H9 (cell line): ENCODE measurements around the gene TERT. TPM values are rescaled to one million over a fixed set of nuclear protein-coding genes. Genes with fewer than 3 reads are reported as not detected.

Experiments
- DNase-seq: peaks from one replicate; pipeline ENCODE4 v3.0.0-alpha.2; 2017
- H2AFZ ChIP-seq: one replicate; pipeline ENCODE4 v1.6.1; 2013; ENCODE audit warnings: mild to moderate bottlenecking, low read length, control low read depth, moderate library complexity
- H2AK5ac ChIP-seq: 2 replicates; pipeline ENCODE4 v1.6.1; 2013; ENCODE audit warnings: low read length, control low read depth, mixed read lengths; ENCODE audit not compliant: insufficient read length
- H2BK120ac ChIP-seq: one replicate; pipeline ENCODE4 v1.6.1; 2013; ENCODE audit warnings: low read depth, mild to moderate bottlenecking, low read length, control low read depth, inconsistent platforms; ENCODE audit not compliant: poor library complexity, severe bottlenecking
- H2BK12ac ChIP-seq: 2 replicates; pipeline ENCODE4 v1.6.1; 2013; ENCODE audit warnings: low read length, control low read depth, mixed read lengths, low read depth; ENCODE audit not compliant: insufficient read length
- H2BK15ac ChIP-seq: 2 replicates; pipeline ENCODE4 v1.6.1; 2013; ENCODE audit warnings: low read depth, low read length, control low read depth
- H2BK20ac ChIP-seq: one replicate; pipeline ENCODE4 v1.6.1; 2013; ENCODE audit warnings: low read depth, mild to moderate bottlenecking, low read length, control low read depth, inconsistent platforms; ENCODE audit not compliant: poor library complexity, severe bottlenecking
- H2BK5ac ChIP-seq: 2 replicates; pipeline ENCODE4 v1.6.1; 2013; ENCODE audit warnings: low read length, control low read depth, mixed read lengths; ENCODE audit not compliant: insufficient read length
- H3K14ac ChIP-seq: 2 replicates; pipeline ENCODE4 v1.6.1; 2013; ENCODE audit warnings: low read length, control low read depth; ENCODE audit not compliant: insufficient read depth
- H3K18ac ChIP-seq: 2 replicates; pipeline ENCODE4 v1.6.1; 2013; ENCODE audit warnings: low read depth, mild to moderate bottlenecking, mixed read lengths, low read length, control low read depth; ENCODE audit not compliant: insufficient read length
- H3K23ac ChIP-seq: 2 replicates; pipeline ENCODE4 v1.6.1; 2013; ENCODE audit warnings: low read length, control low read depth, mixed read lengths, low read depth; ENCODE audit not compliant: insufficient read length
- H3K23me2 ChIP-seq: 2 replicates; pipeline ENCODE4 v1.6.1; 2013; ENCODE audit warnings: low read depth, mild to moderate bottlenecking, mixed read lengths, low read length, control low read depth; ENCODE audit not compliant: insufficient read length, poor library complexity, severe bottlenecking
- H3K27ac ChIP-seq: 2 replicates; pipeline ENCODE4 v1.5.1; 2013; ENCODE audit warnings: low read length, control low read depth, mixed read lengths, low read depth; ENCODE audit not compliant: insufficient read length
- H3K27me3 ChIP-seq: 2 replicates; pipeline ENCODE4 v1.6.1; 2013; ENCODE audit warnings: low read length, control low read depth, inconsistent platforms; ENCODE audit not compliant: insufficient read depth
- H3K4ac ChIP-seq: 2 replicates; pipeline ENCODE4 v1.6.1; 2013; ENCODE audit warnings: low read depth, mild to moderate bottlenecking, control low read depth, inconsistent platforms, low read length, moderate library complexity
- H3K4me1 ChIP-seq: 2 replicates; pipeline ENCODE4 v1.6.1; 2013; ENCODE audit warnings: low read length, control low read depth, inconsistent platforms; ENCODE audit not compliant: insufficient read depth
- H3K4me2 ChIP-seq: 2 replicates; pipeline ENCODE4 v1.6.1; 2013; ENCODE audit warnings: low read length, control low read depth, mixed read lengths; ENCODE audit not compliant: insufficient read length, insufficient read depth
- H3K56ac ChIP-seq: 2 replicates; pipeline ENCODE4 v1.6.1; 2013; ENCODE audit warnings: low read depth, mild to moderate bottlenecking, mixed read lengths, low read length, control low read depth; ENCODE audit not compliant: insufficient read length
- H3K79me1 ChIP-seq: 2 replicates; pipeline ENCODE4 v1.6.1; 2013; ENCODE audit warnings: low read depth, mild to moderate bottlenecking, moderate library complexity, low read length, control low read depth, inconsistent platforms; ENCODE audit not compliant: insufficient read depth, poor library complexity, severe bottlenecking
- H3K79me2 ChIP-seq: 2 replicates; pipeline ENCODE4 v1.6.1; 2013; ENCODE audit warnings: low read length, control low read depth, inconsistent platforms; ENCODE audit not compliant: insufficient read depth
- H3K9ac ChIP-seq: 2 replicates; pipeline ENCODE4 v1.6.1; 2013; ENCODE audit warnings: low read length, control low read depth, mixed read lengths; ENCODE audit not compliant: insufficient read length; ENCODE audit errors: extremely low read depth
- H3K9me3 ChIP-seq: one replicate; pipeline ENCODE4 v1.6.1; 2013; ENCODE audit warnings: low read depth, low read length, inconsistent platforms; ENCODE audit not compliant: control insufficient read depth
- H3T11ph ChIP-seq: one replicate; pipeline ENCODE4 v1.6.1; 2013; ENCODE audit warnings: mild to moderate bottlenecking, low read length, control low read depth, inconsistent platforms
- H4K20me1 ChIP-seq: one replicate; pipeline ENCODE4 v1.6.1; 2013; ENCODE audit not compliant: control insufficient read depth, insufficient read length, insufficient read depth
- H4K5ac ChIP-seq: 2 replicates; pipeline ENCODE4 v1.6.1; 2013; ENCODE audit warnings: low read depth, mild to moderate bottlenecking, mixed read lengths, low read length, control low read depth; ENCODE audit not compliant: insufficient read length
- H4K8ac ChIP-seq: replicated peaks from 2 replicates; pipeline ENCODE4 v1.6.1; 2013; ENCODE audit warnings: low read length, control low read depth, mixed read lengths, low read depth; ENCODE audit not compliant: insufficient read length
- H4K91ac ChIP-seq: 2 replicates; pipeline ENCODE4 v1.6.1; 2013; ENCODE audit warnings: low read depth, mild to moderate bottlenecking, moderate library complexity, mixed read lengths, low read length, control low read depth; ENCODE audit not compliant: insufficient read length
- H3K27ac Mint-ChIP-seq, 3 experiments: 2 replicates in 2 of 3; 3 replicates in 1 of 3; pipeline ENCODE4 v1.8.0; 2020 to 2021; ENCODE audit warnings: mixed read lengths in 3 of 3, mild to moderate bottlenecking in 1 of 3, moderate library complexity in 1 of 3
- H3K27me3 Mint-ChIP-seq: 2 replicates; pipeline ENCODE4 v1.8.0; 2021; ENCODE audit warnings: low read depth, mild to moderate bottlenecking, moderate library complexity, mixed read lengths
- H3K36me3 Mint-ChIP-seq, 3 experiments: 2 replicates in 2 of 3; 3 replicates in 1 of 3; pipeline ENCODE4 v1.8.0; 2020 to 2021; ENCODE audit warnings: low read depth in 3 of 3, mixed read lengths in 3 of 3; ENCODE audit not compliant: insufficient read depth in 1 of 3
- H3K4me1 Mint-ChIP-seq, 2 experiments: 2 replicates each; pipeline ENCODE4 v1.8.0; 2020; ENCODE audit warnings: mixed read lengths in 2 of 2
- H3K4me3 Mint-ChIP-seq, 2 experiments: 2 replicates in 1 of 2; 3 replicates in 1 of 2; pipeline ENCODE4 v1.8.0; 2020 to 2021; ENCODE audit warnings: mild to moderate bottlenecking in 2 of 2, mixed read lengths in 2 of 2, moderate library complexity in 1 of 2
- H3K9me3 Mint-ChIP-seq, 2 experiments: 2 replicates in 1 of 2; 3 replicates in 1 of 2; pipeline ENCODE4 v1.8.0; 2020; ENCODE audit warnings: mild to moderate bottlenecking in 2 of 2, mixed read lengths in 2 of 2, moderate library complexity in 1 of 2
- CTCF ChIP-seq: fragments of 200-600 bp; sonication (generic); conservative IDR thresholded peaks from 3 replicates; pipeline ENCODE4 v1.8.0; 2021; ENCODE audit warnings: antibody characterized with exemption, mild to moderate bottlenecking
- WGBS: extraction: QIAGEN DNeasy Blood & Tissue Kit; methylation state at CpG from one replicate; pipeline ENCODE4 v1.1.7; 2013; ENCODE audit warnings: missing lambda C conversion rate, low lambda C conversion rate, mixed read lengths; ENCODE audit not compliant: insufficient read length; ENCODE audit errors: extremely low coverage; 5-methylcytosine and 5-hydroxymethylcytosine counted together
- total RNA-seq: library from RNA; stranded (reverse); gene quantifications from 2 replicates; pipeline ENCODE4 v1.2.1, GENCODE V29; 2021

TERT gene
- total RNA-seq, 1 experiment from 2014 or later = 15.5 TPM

GRCh38 chr5:1231354-1231905 is 63.4 kb downstream of the TERT start:
- Histone ChIP-seq H4K8ac (no peak overlapping the region), H2BK120ac (no peak overlapping the region), H2BK5ac (no peak overlapping the region), H3K23me2 (no peaks in the 10 kb centered on the region), H3K79me1 (no peaks in the 10 kb centered on the region), H4K20me1 (no peaks in the 10 kb centered on the region), H3K79me2 (no peaks in the 10 kb centered on the region), H3K14ac (no peak overlapping the region), H2BK15ac (no peak overlapping the region), H4K5ac (no peak overlapping the region), H3K9ac (no peak overlapping the region), H3K18ac (no peak overlapping the region), H3K4me2 (no peak overlapping the region), H3K9me3 (no peaks in the 10 kb centered on the region), H3K4me1 (no peaks in the 10 kb centered on the region; the same call in 1 of the 2 replicates), H2BK12ac (no peak overlapping the region), H4K91ac (no peak overlapping the region), H3K4ac (no peak overlapping the region), H3T11ph (no peak overlapping the region), H2BK20ac (no peak overlapping the region), H2AFZ (no peak overlapping the region), H3K23ac (no peak overlapping the region), H2AK5ac (no peak overlapping the region), H3K56ac (no peak overlapping the region), H3K27me3 (no peaks in the 10 kb centered on the region), H3K27ac (no peak overlapping the region)
- Mint-ChIP-seq H3K27ac (no peak overlapping the region), H3K4me3 (no peak overlapping the region), H3K9me3 (peaks cover 5 to 10% of the 10 kb centered on the region in 2 experiments), H3K27me3 (peaks cover 4% of the 10 kb centered on the region), H3K36me3 (no peaks in the 10 kb centered on the region; a peak in 1 of 7 replicates), H3K4me1 (peaks cover 0 to 12% of the 10 kb centered on the region in 2 experiments; a peak in 2 of 4 replicates)
- no peak for TF ChIP-seq CTCF
- no peak for DNase-seq
- WGBS = no CpG with 5 or more reads among the region's 13 CpGs
